IPS DF 6.9 (cell line): ENCODE data around the gene ASB10.

Experiments
- DNase-seq: peaks from one replicate; pipeline ENCODE4 v3.0.0-alpha.2; 2013; ENCODE audit warnings: low read depth, low spot score
- H3K27ac ChIP-seq: one replicate; pipeline ENCODE4 v1.5.1; 2013; ENCODE audit warnings: low read length, control low read depth
- H3K27me3 ChIP-seq: 2 replicates; pipeline ENCODE4 v1.6.1; 2013; ENCODE audit warnings: mild to moderate bottlenecking, low read length; ENCODE audit not compliant: control insufficient read depth, insufficient read depth
- H3K36me3 ChIP-seq: 2 replicates; pipeline ENCODE4 v1.6.1; 2013; ENCODE audit warnings: low read length; ENCODE audit not compliant: control insufficient read depth, insufficient read depth
- H3K4me1 ChIP-seq: 2 replicates; pipeline ENCODE4 v1.6.1; 2013; ENCODE audit warnings: low read length; ENCODE audit not compliant: control insufficient read depth, insufficient read depth
- H3K4me3 ChIP-seq: 2 replicates; pipeline ENCODE4 v1.5.1; 2013; ENCODE audit warnings: mild to moderate bottlenecking, low read length
- H3K9me3 ChIP-seq: 2 replicates; pipeline ENCODE4 v1.6.1; 2013; ENCODE audit warnings: low read length, inconsistent platforms; ENCODE audit not compliant: control insufficient read depth, insufficient read depth
- WGBS: extraction: QIAGEN DNeasy Blood & Tissue Kit; methylation state at CpG from one replicate; pipeline ENCODE4 v1.1.7; 2013; ENCODE audit warnings: mixed read lengths, missing lambda C conversion rate; ENCODE audit not compliant: insufficient read length, insufficient coverage; 5-methylcytosine and 5-hydroxymethylcytosine counted together

Gene ASB10

DNA sequence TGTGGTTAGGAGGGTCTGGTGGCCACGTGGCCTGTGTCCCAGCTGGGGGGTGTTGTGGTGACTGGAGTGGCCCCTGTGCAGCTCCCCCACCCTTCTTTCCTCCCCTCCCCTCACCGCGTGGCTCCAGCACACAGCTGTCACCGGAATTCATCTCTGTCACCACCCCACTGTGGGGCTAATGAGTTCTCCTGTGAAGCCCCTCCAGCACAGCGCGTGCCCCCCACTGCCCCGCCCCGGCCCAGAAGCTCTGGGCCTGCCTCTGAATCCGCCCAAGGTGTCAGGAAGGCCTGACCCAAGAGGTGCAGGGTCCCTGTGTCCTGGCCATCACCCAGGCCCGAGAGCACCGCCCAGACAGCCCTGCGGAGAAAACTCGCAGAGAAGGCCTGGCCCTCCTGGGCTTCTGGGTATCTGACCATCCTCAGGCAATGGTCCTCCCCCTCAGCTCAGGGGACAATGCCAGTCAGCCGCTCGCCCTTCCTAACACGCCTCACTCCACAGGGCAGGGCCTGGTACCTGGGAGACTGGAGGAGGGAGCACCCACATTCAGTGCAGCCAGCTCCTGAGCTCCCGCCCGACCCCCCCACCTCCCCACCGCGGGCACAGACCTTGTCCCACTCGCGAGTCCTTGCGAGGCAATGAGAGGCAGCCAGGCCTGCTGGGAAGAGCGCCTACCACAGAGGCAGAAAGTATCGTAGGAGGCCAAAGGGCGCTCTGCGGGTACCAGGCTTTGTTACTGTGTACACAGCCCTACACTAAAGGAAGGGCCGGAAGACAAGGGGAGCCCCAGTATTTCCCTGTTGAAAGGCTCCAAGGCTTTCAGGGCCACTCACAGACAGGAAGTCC is 57.7 kb downstream of the ASB10 start:
- Histone ChIP-seq H3K4me3 (no peak overlapping the region), H3K9me3 (no peaks in the 10 kb centered on the region), H3K27me3 (no peaks in the 10 kb centered on the region), H3K4me1 (peaks cover 11% of the 10 kb centered on the region), H3K27ac (no peak overlapping the region), H3K36me3 (peaks cover 7% of the 10 kb centered on the region)
- no peak for DNase-seq
- WGBS = no CpG with 5 or more reads among the region's 28 CpGs

- no CpG with 5 or more reads among the region's 8 CpGs for WGBS
These were observed 58.3 kb downstream of the ASB10 start for GRCh38 chr7:151128716-151129115.

GRCh38 chr7:151128144-151128543 is 58.9 kb downstream of the ASB10 start:
- no peaks in the 10 kb centered on the region for H3K27me3 ChIP-seq
- WGBS = no CpG with 5 or more reads among the region's 14 CpGs
- no peak overlapping the region for H3K27ac ChIP-seq
- H3K36me3 ChIP-seq = peaks cover 5% of the 10 kb centered on the region
- no peak for DNase-seq
- H3K4me1 ChIP-seq = peaks cover 11% of the 10 kb centered on the region
- no peaks in the 10 kb centered on the region for H3K9me3 ChIP-seq
- H3K4me3 ChIP-seq = no peak overlapping the region

More at GRCh38 chr7:151128716-151129115, 58.3 kb downstream of the ASB10 start:
- peaks cover 5% of the 10 kb centered on the region for H3K36me3 ChIP-seq
- DNase-seq = no peak
- no peaks in the 10 kb centered on the region for H3K27me3 ChIP-seq
- no peak overlapping the region for H3K27ac ChIP-seq
- no peak overlapping the region for H3K4me3 ChIP-seq
- H3K4me1 ChIP-seq = peaks cover 11% of the 10 kb centered on the region
- no peaks in the 10 kb centered on the region for H3K9me3 ChIP-seq

DNA sequence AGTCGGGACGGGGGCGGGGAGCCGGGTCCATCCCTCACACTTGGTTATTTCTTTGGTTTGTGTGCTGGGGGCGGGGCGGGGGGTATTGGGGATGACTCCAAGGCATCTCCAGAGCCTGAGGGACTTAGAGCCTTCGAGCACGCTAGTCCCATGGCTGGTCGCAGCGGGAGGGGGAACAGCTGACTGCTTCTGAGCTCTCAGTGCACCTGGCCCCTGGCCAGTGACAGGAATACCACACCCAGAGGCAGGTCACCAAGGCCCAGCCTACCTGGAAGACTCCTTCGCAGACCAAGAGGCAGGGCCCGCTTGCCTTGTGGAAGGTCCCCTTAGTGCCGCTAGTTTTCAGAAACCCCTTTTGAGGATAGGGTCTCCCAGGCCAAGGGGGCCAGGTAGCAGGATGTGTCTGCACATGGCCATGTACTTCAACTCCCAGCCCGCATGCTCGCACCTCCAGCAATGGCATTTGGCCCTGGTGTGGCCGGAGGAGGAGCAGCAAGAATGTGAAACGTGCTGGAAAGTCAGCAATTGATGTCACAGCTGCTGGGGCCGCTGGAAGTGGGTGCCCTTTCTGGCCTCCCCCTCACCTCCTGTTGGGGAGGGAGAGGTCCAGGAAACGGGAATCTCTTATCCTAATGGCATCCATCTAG is 60.4 kb downstream of the ASB10 start:
- Histone ChIP-seq H3K27me3 (no peaks in the 10 kb centered on the region), H3K36me3 (peaks cover 5% of the 10 kb centered on the region), H3K4me1 (peaks cover 11% of the 10 kb centered on the region), H3K9me3 (no peaks in the 10 kb centered on the region), H3K4me3 (no peak overlapping the region), H3K27ac (no peak overlapping the region)
- WGBS = no CpG with 5 or more reads among the region's 19 CpGs
- no peak for DNase-seq

- no peak for DNase-seq
- Histone ChIP-seq H3K27me3 (no peaks in the 10 kb centered on the region), H3K27ac (no peak overlapping the region), H3K36me3 (peaks cover 5% of the 10 kb centered on the region), H3K4me1 (peaks cover 11% of the 10 kb centered on the region), H3K4me3 (peak overlapping the region; percentile 41; the same call in 1 of the 2 replicates), H3K9me3 (no peaks in the 10 kb centered on the region)
- WGBS = no CpG with 5 or more reads among the region's 58 CpGs
These were observed 61.1 kb downstream of the ASB10 start for GRCh38 chr7:151125846-151126481.
